Kidney (tissue), 14 donors: ENCODE results near the gene COBL. TPM values are rescaled to one million over a fixed set of nuclear protein-coding genes. Genes with fewer than 3 reads are reported as not detected.

Experiments
- DNase-seq, 5 donors: peaks; one replicate each; pipeline ENCODE4 v3.0.0-alpha.2; 2013 to 2020
- FAIRE-seq: peaks from 2 replicates; lab custom pipeline; 2012; peaks lifted over from hg19 to GRCh38; lab: Jason Lieb, UNC
- H3K27ac ChIP-seq, 2 donors: one replicate each; pipeline ENCODE4 v1.7.0; 2013; ENCODE audit warnings: low read depth in 2 of 2, low read length in 2 of 2, inconsistent platforms in 1 of 2
- H3K27me3 ChIP-seq: one replicate; pipeline ENCODE4 v1.7.1; 2013; ENCODE audit warnings: low read length, inconsistent platforms; ENCODE audit not compliant: control insufficient read depth, insufficient read depth
- H3K36me3 ChIP-seq, 3 donors: one replicate each; pipeline versions ENCODE4 v1.7.0 to v1.7.1; 2013; ENCODE audit warnings: low read length in 3 of 3, control low read depth in 1 of 3, inconsistent platforms in 1 of 3; ENCODE audit not compliant: insufficient read depth in 3 of 3, control insufficient read depth in 2 of 3
- H3K4me1 ChIP-seq, 3 donors: one replicate each; pipeline versions ENCODE4 v1.7.0 to v1.7.1; 2013; ENCODE audit warnings: low read length in 3 of 3, inconsistent platforms in 1 of 3, low read depth in 1 of 3; ENCODE audit not compliant: control insufficient read depth in 2 of 3, insufficient read depth in 2 of 3
- H3K4me3 ChIP-seq, 3 donors: one replicate each; pipeline versions ENCODE4 v1.7.0 to v1.8.1; 2013; ENCODE audit warnings: low read length in 3 of 3, control low read depth in 1 of 3, inconsistent platforms in 1 of 3
- H3K9ac ChIP-seq, 3 donors: one replicate each; pipeline versions ENCODE4 v1.7.0 to v1.7.1; 2013; ENCODE audit warnings: low read length in 3 of 3, control low read depth in 1 of 3, inconsistent platforms in 1 of 3
- H3K9me3 ChIP-seq, 3 donors: one replicate each; pipeline versions ENCODE4 v1.7.0 to v1.7.1; 2013; ENCODE audit warnings: low read length in 3 of 3, control low read depth in 1 of 3, inconsistent platforms in 1 of 3; ENCODE audit not compliant: control insufficient read depth in 2 of 3, insufficient read depth in 1 of 3
- CTCF ChIP-seq: IDR thresholded peaks from 3 replicates; pipeline ENCODE4 v1.5.1; 2012; ENCODE audit warnings: mild to moderate bottlenecking, moderate library complexity, borderline replicate concordance; ENCODE audit not compliant: insufficient read depth; ENCODE audit errors: extremely low read depth
- intact Hi-C: fragments of 100-400 bp; cut with DNase I; formaldehyde crosslinking; loops from one replicate; pipeline ENCODE4 v1.11.1; 2022
- polyA plus RNA-seq: library from polyadenylated mRNA; stranded (reverse); fragments of 350-450 nt; fragmentation: Illumina TruSeq; extraction: RNeasy Lipid Tissue Mini Kit (QIAGEN cat#74804); gene quantifications from one replicate; pipeline ENCODE4 v1.2.3, GENCODE V29; 2014; ENCODE audit warnings: low read depth, low replicate concordance; ENCODE audit not compliant: insufficient read depth
- total RNA-seq: library from RNA; stranded (reverse); fragmentation: NEBNext Ultra II Directional; extraction: Animal tissue kit (Norgen Biotek cat#: 25700); gene quantifications from one replicate; pipeline ENCODE4 v1.2.1, GENCODE V29; 2021
- donor health status: control.
- donor health status: control.
- donor health status: control.
- donor health status: control.
- donor health status: control.
- donor health status: DM: yes; HTN: yes; CAD: no.
- donor health status: Normal renal cell carcinoma (clear cell type).

COBL gene
- total and polyA plus RNA-seq, 2 donors from 2014 or later, result 9.8 to 42.7 TPM

DNA sequence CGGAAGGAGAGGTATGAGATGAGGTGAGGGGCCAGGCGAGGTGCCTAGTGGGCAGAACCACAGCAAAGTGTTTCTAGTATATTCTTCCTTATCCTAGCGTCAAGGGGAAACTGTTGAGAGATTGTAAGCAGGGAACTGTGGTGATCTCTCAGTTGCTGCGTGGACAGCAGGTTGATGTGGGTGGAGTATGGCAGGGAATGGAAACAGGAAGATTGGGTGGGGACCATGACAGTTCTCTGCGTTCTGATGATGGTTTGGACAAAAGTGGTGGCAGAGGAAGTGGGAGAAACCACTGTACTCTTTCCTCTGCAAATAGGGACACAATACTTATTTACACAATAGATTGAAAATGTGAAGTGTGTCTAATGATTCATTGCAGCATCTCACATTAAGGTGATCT lies 342.4 kb downstream of the COBL start:
- Histone ChIP-seq H3K27ac (no peak overlapping the region), H3K27me3 (no peaks in the 10 kb centered on the region), H3K36me3 (no peaks in the 10 kb centered on the region), H3K4me3 (no peak overlapping the region), H3K4me1 (no peaks in the 10 kb centered on the region), H3K9me3 (peaks cover 0 to 4% (median 0%) of the 10 kb centered on the region in 3 donors), H3K9ac (no peak overlapping the region)
- TF ChIP-seq CTCF, result no peak
- DNase-seq (no peak), FAIRE-seq (no peak)
- intact Hi-C loops, result no loop called here

GRCh38 chr7:50973814-50974213 lies 342.8 kb downstream of the COBL start:
- Histone ChIP-seq H3K9ac (no peak overlapping the region), H3K4me3 (no peak overlapping the region), H3K27ac (no peak overlapping the region), H3K36me3 (no peaks in the 10 kb centered on the region), H3K9me3 (peaks cover 0 to 4% (median 0%) of the 10 kb centered on the region in 3 donors), H3K27me3 (no peaks in the 10 kb centered on the region), H3K4me1 (no peaks in the 10 kb centered on the region)
- intact Hi-C loops, result no loop called here
- DNase-seq (no peak), FAIRE-seq (no peak)
- TF ChIP-seq CTCF, result no peak

DNA sequence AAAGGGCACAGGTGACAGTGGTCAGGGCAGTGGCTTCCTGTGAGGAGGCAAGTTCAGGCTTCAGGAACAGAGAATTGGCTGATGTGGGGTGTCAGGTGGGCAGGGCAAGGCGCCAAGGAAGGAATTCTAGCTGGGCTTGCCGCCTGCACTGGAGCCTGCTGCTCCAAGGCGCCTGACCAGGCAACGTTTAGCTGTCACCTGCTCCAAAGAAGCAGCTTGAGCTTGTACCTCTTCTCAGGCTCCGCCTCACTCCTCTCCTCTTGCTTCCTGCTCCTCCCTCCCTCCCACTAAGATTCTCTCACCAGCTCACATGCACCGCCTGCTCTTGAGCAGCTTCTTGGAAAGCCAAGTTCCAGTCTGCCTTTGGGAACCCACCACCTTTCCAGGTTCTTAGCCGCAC lies 346.5 kb downstream of the COBL start:
- Histone ChIP-seq H3K9ac (no peak overlapping the region), H3K4me1 (no peaks in the 10 kb centered on the region), H3K27ac (no peak overlapping the region), H3K27me3 (no peaks in the 10 kb centered on the region), H3K4me3 (no peak overlapping the region), H3K36me3 (no peaks in the 10 kb centered on the region), H3K9me3 (peaks cover 0 to 2% (median 0%) of the 10 kb centered on the region in 3 donors)
- intact Hi-C loops, result no loop called here
- FAIRE-seq (no peak), DNase-seq (no peak)
- no peak for TF ChIP-seq CTCF
